SKM-1 (cell line): ENCODE results near the gene TMEM255B.

Source experiments
- DNase-seq: peaks from one replicate; lab custom pipeline; 2025; ENCODE audit not compliant: unreplicated experiment; lab: John Stamatoyannopoulos, UW

TMEM255B gene

GRCh38 chr13:113857531-113858195, 98.6 kb downstream of the TMEM255B start:
- no peak for DNase-seq

DNA sequence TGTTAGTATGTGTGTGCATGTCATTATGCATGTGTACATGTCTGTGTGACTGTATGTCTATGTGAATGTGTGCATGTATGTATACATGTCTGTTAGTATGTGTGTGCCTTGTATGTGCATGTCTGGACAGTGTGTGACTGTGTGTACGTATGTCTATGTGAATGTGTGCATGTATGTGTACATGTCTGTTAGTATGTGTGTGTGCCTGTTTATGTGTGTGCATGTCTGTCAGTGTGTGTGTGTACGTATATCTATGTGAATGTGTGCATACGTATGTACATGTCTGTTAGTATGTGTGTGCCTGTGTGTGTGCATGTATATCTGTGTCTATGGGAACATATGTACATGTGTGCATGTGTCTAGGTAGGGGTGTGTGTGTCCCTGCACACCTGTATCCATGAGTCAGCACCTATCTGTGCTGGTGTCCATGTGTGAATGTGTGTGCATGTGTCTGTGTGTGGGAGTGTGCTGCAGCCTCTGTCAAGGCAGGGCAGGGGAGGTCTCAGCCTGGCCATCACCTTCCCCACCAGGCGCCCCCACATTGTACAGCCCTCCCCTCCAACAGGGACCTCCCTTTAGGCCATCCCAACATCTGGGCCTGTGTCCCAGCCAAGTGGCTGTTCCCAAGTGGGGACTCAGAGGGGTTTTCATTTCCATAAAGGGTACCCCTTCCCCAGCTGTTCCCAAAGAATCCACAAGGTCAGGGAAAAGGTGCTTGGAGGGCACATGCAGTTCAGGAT, 100.5 kb downstream of the TMEM255B start:
- DNase-seq = no peak

- no peak for DNase-seq
Measured at GRCh38 chr13:113860051-113860664, 101.1 kb downstream of the TMEM255B start.

- DNase-seq = no peak
Measured at GRCh38 chr13:113860665-113861432, 101.8 kb downstream of the TMEM255B start.

- DNase-seq = no peak
Measured at GRCh38 chr13:113861433-113862030, 102.5 kb downstream of the TMEM255B start.

- no peak for DNase-seq
Measured at GRCh38 chr13:113862191-113862930, 103.3 kb downstream of the TMEM255B start.

- DNase-seq = no peak
Measured at GRCh38 chr13:113862931-113863523, 104.0 kb downstream of the TMEM255B start.

GRCh38 chr13:113863524-113864272, 104.7 kb downstream of the TMEM255B start, which contains the start of gene GAS6:
GAS6 (minus strand) TSS chr13:113864076; CDS start chr13:113863920, 156 bp downstream.
- DNase-seq = no peak

GRCh38 chr13:113864273-113864890, 105.4 kb downstream of the TMEM255B start:
- no peak for DNase-seq

DNA sequence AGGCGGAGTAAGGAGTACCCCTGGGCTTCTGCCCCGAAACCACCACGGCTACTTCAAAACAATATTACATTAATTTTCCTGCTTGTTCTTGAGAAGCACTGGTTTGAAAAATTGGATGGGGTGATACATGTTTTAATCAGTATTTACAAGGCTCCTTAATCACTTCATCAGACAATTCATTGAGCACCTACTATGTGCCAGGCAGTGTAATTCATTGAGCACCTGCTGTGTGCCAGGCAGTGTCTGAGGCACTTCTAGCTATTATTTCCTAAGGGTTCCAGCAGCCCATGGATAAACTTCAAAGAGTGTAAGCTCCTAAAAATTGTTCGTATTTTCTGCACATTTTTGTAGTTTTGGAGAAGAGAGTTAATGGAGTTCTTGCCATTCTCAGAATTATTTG, 106.4 kb downstream of the TMEM255B start:
- no peak for DNase-seq
